HTERT RPE-1 (cell line): Measurements from ENCODE around the gene MYMX.
"Not testable (repeated sequence)": the region's sequence is repeated elsewhere in the genome, so short reads cannot be mapped to it uniquely, and the experiment has no call there.

Source experiments
- in situ Hi-C: fragments of 300-500 bp; cut with MboI; formaldehyde crosslinking; loops from 4 replicates; pipeline ENCODE4 v1.14.3; 2020; ENCODE audit warnings: low sequenced_read_pairs

MYMX gene

DNA sequence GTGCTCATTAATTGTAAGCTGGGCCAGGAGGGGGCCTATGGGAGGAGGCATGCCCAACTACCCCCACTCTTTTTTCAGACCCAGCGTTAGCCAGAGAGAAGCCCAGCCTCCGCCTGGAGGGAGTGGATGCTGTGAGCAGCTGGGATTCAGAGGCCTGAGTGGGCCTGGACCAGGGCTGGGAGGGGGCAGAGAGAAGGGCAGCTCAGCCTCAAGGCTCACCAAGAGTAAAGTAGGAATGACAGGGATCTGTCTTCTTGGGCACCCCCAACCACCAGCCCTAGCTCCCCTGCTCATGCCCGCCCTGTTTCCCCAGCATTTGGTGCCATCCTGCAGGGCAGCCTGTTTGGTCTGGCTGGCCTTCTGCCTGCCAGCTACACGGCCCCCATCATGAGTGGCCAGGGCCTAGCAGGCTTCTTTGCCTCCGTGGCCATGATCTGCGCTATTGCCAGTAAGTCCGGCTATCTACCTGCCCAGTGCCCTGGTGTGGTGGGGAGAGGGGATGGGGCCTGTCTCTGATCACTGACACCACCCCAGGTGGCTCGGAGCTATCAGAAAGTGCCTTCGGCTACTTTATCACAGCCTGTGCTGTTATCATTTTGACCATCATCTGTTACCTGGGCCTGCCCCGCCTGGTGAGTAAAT is 13.4 kb downstream of the MYMX start:
- in situ Hi-C loops = no loop called here

DNA sequence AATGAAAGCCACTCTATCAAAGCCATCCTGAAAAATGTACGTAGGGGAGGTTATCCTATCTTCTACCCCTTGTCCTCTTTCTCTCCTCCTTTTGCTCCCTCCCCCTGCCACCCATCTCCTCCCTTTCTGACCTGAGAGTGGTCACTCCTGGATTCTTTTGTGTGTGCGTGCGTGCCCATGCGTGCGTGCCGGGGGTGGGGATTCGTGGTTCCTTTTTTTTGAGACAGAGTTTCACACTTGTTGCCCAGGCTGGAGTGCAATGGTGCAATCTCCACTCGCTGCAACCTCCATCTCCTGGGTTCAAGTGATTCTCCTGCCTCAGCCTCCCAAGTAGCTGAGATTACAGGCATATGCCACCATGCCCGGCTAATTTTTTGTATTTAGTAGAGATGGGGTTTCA is 14.7 kb downstream of the MYMX start:
- in situ Hi-C loops = not testable (repeated sequence)

DNA sequence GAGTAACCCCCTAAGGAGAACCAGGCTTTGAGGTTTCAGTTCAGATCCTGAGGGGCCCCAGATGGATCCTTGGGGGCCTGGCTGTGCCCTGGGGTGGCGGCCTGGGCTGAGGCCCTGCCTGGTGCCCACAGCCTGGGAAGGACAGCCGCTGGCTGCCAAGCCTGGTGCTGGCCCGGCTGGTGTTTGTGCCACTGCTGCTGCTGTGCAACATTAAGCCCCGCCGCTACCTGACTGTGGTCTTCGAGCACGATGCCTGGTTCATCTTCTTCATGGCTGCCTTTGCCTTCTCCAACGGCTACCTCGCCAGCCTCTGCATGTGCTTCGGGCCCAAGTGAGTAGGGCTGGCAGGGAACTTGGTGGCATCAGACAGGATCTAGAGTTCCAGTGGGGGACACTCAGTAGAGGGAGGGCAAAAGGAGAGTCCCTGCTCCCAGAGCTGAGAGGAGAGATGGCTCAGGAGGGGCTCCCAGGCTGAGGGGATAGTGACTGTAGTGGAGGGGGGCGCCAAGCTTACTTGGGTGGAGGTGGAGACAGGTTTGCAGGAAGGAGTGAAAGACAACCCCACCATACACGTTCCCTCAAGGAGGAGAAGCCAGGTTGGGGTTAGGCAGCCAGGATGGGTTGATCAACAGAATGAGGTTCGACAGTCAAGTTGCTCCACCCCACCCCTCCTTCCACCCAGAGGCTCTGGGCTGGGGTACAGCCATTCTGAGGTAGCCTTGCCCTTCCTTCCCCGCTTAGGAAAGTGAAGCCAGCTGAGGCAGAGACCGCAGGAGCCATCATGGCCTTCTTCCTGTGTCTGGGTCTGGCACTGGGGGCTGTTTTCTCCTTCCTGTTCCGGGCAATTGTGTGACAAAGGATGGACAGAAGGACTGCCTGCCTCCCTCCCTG is 16.2 kb downstream of the MYMX start:
- in situ Hi-C loops = no loop called here

DNA sequence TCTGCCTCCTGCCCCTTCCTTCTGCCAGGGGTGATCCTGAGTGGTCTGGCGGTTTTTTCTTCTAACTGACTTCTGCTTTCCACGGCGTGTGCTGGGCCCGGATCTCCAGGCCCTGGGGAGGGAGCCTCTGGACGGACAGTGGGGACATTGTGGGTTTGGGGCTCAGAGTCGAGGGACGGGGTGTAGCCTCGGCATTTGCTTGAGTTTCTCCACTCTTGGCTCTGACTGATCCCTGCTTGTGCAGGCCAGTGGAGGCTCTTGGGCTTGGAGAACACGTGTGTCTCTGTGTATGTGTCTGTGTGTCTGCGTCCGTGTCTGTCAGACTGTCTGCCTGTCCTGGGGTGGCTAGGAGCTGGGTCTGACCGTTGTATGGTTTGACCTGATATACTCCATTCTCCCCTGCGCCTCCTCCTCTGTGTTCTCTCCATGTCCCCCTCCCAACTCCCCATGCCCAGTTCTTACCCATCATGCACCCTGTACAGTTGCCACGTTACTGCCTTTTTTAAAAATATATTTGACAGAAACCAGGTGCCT is 16.9 kb downstream of the MYMX start:
- in situ Hi-C loops = no loop called here

DNA sequence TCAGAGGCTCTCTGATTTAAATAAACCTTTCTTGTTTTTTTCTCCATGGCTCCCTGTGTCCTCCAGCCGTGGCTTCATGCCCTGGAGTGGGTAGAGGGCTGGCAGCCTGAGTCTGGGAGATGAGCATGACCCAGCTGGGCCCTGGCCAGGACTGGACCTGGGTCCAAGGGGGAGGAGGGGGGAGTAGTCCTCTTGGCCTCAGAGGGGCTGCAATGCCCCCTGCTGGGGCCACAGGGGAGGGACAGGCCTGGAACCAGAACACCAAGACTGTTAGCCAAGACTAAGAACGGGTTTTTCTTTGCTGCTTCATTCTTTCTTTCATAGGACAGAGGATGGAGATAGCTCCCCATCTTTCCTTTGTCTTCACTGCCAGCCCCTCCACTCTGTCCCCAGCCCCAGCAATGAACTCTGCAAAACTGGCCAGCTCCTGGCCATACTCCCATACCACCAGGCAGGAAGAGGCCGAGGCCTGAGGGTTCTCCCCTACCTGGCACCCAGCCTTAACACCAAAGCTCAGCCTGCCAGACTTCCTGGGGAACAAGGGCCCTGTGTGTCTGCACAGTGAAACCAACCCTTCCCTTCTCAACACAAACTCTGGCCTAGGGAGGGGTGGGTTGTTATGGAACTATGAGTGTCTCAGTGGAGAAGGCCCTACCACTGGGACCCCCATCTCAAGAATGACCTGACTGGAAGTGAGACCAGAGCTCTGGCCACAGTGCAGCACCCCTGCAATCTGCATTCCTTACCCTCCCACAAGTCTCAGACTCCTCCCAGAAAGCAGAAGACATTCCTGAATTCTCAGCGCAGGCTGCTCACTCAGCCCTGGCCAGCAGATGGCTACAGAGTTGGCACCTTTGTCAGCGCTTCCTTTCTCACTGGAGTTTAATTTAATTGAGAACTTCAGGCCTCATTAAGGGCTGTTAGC is 17.6 kb downstream of the MYMX start:
- in situ Hi-C loops = no loop called here

DNA sequence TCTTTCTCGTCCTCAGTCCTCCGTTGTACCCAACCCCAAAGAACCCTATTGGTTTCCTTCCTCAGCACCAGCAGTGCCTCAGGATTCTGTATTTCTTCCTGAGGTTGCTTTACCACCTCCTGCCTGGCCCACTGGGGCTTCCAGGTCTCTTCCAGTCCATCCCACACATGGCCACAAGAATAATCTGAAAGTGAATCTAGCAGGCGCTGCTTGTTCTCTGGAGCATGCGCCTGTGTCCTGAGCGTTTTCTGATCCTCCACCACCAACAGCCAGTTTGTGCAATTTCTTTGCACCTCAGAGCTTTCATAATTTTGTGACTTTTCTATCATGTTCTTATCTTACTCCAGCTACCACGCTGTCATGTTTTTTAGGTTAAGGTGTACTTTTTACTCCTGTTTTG is 18.5 kb downstream of the MYMX start:
- in situ Hi-C loops = no loop called here

DNA sequence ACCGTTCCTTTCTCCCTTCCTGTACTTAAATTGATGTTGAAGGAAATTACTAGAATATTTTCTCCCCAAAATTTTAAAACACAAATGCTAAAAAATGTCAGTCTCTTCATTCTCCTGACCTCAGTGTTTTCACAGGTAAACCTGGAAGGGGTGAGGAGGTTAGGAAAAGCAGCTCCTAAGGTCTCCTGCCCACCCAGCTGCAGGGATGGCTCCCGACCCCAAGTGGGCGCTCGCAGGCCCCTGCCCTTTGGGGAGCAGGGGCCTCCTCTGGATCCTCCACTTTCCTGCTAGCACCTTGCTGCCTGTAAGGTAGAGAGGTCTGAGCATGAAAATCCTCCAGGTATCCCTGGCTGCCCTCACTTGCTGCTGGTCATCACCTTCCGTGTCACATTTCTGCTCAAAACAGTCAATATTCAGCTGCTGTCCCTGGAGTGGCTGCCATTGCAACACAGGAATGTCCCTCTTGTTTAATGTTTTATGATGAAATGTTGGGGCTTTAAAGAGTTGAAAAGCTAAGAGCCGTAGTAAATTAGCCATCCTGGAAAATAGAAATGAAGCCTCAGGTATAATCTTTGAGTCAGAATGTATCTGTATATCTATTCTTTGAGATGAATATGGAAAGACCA is 19.3 kb downstream of the MYMX start:
- in situ Hi-C loops = no loop called here

DNA sequence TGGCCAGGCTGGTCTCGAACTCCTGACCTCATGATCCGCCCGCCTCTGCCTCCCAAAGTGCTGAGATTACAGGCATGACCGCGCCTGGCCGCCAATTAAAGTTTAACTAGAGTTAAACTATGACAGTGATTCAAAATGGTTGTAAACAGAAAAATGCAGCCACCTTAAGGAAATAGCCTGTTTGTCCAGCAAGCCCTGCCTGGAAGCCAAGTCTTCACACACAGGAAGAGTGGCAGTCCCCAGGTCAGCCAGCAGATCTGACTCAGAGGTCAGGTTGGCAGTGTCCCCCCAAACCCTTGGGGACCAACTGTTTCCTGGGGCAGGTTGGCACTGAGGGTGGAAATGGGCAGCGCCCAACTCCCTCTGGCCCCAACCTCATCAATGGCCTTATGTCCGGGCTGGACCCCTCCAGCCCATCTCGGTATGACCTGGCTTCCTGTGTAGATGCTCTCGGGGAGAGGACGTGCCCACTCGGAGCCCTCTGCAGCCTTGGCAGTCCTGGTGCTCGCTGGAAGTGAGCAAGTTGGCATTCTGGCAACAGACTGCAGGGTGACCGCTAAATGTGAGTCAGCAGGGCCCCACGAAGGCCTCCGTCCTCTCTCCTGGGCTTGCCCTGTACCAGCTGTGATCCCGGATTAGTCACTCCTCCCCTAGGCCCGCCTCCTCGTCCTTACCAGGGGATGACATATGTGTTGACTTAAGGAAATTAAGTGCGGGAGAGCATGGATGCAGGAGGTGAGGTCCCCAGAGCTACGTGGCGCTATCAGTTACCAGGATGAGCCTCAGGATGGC is 20.5 kb downstream of the MYMX start:
- in situ Hi-C loops = no loop called here

DNA sequence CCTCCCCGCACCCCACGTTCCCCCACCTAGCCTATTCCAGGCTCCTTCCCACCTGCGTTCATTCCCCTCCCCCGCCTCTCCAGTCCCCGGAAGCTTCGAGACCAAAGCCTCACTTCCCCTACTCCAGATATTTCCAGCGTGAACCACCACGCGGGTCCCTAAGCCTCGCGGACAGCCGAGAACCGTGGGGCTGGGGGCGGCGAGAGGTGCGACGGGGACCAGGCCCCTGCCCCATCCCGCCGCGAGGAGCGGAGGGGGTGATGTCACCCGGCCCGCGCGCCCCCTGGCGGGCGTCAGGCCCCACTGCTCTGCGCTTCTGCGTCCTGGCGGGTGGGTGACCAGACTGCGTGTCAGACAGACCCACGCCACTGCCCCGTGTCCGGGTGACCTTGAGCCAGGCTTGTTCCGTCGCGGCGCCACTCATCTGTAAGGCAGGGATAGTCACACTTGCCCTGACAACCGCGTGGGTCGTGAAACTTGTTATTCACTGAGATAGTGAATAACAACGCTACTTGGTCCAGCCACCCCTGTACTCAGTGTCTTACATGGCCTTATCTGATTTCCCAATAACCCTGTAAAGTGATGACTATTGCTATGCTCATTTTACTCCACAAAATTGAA is 21.2 kb downstream of the MYMX start:
- in situ Hi-C loops = no loop called here

DNA sequence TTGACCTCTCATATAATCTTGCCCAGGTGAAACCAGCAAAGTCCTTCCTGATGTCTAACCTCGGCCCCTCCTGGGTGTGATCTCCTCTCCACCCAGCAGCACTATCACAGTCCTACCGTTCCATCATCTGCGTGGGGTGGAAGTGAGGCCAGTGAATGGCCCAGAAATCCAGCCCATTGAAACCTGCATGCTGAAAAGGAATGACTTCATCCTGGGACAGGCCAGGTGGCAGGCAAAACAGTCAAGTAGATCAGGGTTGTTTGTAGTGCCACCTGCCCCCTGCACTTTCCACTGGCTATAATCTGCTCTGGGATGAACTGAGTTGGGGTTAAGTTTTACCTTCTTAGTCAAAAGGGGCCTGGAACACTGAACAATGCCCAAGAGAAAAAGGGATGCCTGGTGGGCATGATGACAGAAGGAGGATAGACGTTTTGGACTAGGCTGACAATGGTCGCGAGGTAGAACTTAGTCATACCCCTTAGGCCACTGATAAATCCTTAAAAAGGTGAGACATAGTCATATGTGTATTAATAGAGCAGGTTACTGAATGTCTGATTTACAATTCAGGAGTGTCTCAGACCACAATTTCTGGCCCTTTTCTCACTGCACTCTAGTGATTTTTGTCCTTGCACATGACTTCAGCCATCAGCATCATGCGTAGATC is 22.1 kb downstream of the MYMX start:
- in situ Hi-C loops = no loop called here

DNA sequence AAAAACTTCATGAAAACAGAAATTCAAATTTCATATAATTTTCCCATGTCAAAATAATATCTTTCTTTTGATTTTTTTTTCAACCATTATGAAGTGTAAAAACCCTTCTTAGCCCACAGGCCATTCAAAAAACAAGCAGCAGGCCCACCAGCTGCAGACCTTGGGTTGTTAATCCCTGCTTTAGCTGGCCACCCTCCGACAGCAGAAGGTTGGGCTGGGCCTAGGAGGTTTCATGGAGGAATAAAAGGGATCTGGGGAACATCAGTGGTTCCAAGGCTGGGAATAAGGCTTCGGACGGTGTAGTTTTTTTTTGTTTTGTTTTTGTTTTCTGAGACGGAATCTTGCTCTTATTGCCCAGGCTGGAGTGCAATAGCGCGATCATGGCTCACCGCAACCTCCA is 26.6 kb downstream of the MYMX start:
- in situ Hi-C loops = no loop called here

DNA sequence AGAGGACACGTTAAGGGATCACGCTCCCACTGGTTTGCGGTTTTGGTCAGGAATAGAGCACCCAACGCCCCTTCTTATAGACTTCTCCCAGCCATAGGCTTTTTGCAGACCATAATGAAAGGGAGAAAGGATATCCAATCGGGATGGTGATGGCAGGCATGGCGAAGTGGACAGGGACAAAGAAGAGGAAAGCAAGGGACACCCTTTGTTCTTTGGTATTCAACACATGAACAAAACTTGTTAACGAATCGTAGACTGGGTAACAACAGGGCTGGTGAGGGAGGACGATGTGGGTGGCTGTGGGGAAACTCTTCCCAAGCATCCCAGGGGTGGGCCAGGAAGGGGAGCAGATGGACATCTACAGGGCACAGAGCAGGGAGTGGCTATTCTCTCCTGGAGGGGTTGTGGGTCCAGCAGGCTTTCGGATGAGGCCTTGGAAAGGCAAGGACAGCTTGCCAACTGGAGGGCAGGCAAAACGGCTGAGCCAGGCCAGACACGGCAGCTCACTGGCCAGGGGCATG is 28.7 kb downstream of the MYMX start:
- in situ Hi-C loops = no loop called here

DNA sequence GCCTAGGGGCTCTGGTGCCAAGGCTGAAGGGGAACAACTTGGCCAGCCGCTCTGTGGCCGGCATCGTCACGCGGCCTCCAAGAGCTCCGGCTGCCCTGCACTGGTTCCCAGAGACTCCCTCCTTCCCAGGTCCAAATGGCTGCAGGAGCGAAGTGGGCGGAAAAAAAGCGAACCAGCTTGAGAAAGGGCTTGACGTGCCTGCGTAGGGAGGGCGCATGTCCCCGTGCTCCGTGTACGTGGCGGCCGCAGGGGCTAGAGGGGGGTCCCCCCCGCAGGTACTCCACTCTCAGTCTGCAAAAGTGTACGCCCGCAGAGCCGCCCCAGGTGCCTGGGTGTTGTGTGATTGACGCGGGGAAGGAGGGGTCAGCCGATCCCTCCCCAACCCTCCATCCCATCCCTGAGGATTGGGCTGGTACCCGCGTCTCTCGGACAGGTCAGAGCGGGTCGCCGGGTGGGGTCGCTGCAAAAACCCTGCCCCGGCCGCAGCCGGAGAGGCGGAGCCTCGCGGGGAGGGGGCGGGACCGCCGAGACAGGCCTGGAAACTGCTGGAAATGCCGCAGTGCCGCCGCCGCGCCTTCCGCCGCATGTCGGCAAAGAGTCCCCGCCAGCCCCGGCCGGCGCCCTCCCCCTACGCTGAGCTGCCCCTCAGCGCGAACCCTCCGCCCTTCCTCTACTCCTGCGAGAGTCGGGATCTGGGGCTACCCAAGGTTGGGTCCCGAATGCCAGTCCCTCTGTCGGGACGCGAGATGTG is 29.4 kb downstream of the MYMX start:
- in situ Hi-C loops = no loop called here

DNA sequence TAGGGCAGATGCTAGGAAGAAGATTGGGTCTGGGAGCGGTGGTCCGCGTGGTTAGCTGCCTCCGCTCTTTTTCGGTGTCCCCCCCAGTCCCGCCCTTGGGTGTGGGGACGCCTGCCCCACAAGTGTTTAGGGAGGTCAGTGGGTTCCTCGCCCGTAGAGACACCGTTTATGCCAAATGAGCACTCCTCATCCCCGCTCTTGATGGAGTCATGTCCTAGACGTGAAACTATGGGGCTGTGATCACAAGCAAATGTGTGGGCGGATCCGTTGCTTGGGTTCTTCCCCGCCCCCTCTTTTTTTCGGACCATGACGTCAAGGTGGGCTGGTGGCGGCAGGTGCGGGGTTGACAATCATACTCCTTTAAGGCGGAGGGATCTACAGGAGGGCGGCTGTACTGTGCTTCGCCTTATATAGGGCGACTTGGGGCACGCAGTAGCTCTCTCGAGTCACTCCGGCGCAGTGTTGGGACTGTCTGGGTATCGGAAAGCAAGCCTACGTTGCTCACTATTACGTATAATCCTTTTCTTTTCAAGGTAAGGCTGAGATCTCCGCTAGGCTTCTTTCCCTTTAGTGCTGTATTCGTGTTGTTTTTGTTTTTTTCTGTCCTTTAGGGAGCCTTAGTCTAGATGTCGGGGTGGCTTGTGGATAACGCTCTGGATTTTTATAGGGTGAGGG is 30.1 kb downstream of the MYMX start, which contains the start of gene HSP90AB1:
HSP90AB1 (plus strand) TSS at position 439 of the 675 bp plus-strand sequence. CDS start 1,529 bp downstream, outside the sequence.
- in situ Hi-C loops = no loop called here

DNA sequence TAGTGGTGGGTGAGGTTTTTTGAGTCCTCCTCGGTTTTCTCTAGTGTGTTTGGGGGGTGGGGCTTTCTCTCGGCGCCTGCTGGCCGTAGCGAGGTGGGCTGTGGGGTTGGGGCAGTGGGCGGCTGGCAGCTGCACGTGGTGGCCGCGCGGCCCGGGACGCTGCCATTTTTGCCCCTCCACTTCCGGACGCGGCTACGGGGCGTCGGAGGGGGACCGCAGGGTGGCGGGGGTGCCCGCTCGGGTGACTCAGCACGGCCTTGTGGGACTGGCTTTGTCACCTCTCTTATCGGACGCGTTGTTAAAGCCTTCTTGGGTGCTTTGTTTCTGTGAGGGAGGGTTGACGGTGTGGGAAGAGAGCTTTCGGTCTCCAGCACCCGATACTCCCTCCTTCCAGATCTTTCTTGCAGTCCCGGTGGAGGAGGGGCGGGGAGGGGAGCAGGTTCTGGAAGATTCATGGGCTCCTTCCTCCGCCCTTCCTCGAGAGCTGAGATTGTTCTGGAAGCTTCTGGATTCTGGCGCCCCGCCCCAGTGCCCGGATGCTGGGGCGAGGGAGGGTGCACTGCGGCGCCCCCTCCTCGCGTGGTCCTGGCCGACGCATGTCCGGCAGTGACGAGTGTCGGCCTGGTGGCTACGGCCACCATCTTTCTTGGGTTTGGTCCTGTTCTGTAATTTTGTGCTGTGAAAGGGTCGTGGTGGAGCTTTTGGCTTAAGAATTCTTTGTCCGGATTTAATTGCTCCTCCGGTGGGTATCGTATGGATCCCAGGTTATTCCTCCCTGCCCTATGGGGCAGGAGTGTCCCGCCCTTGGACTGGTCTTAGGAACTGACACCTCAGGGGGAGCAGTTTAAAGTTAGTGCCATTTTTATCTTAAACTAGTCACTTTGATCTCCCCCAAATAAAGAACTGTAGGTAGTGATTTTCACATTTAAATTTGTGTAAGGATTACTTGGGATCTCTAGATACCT is 30.9 kb downstream of the MYMX start:
- in situ Hi-C loops = no loop called here

DNA sequence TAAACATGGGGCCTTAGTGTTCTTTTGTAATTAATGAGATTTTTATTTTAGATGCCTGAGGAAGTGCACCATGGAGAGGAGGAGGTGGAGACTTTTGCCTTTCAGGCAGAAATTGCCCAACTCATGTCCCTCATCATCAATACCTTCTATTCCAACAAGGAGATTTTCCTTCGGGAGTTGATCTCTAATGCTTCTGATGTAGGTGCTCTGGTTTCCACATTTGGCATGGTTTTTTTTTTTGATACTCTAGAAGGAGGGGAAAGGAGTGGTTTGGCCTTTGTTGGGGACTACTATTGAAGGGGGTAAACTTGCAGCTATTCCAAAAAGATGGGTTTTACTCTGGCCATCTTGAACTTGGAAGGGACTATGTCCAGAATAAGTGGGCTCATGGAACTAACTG is 31.9 kb downstream of the MYMX start:
- in situ Hi-C loops = no loop called here
